Smooth muscle cell (in vitro differentiated cells): ENCODE measurements around the gene PLA2G12A. TPM values are rescaled to one million over a fixed set of nuclear protein-coding genes. Genes with fewer than 3 reads are reported as not detected.

Source experiments
- DNase-seq: peaks from one replicate; lab custom pipeline; 2025; ENCODE audit not compliant: unreplicated experiment; lab: John Stamatoyannopoulos, UW
- H2AFZ ChIP-seq: fragments of 200-600 bp; sonication (generic); 2 replicates; pipeline ENCODE4 v1.6.0; 2016; ENCODE audit warnings: antibody characterized with exemption, low read depth, mild to moderate bottlenecking
- H3F3A ChIP-seq: fragments of 200-600 bp; sonication (generic); 2 replicates; pipeline ENCODE4 v1.6.0; 2017; ENCODE audit warnings: antibody characterized with exemption, low read depth
- H3K27ac ChIP-seq: fragments of 200-600 bp; sonication (generic); 2 replicates; pipeline ENCODE4 v1.5.1; 2016; ENCODE audit warnings: low read depth, mild to moderate bottlenecking
- H3K27me3 ChIP-seq: fragments of 200-600 bp; sonication (generic); 2 replicates; pipeline ENCODE4 v1.6.1; 2016; ENCODE audit warnings: low read depth, mild to moderate bottlenecking
- H3K36me3 ChIP-seq: fragments of 200-600 bp; sonication (generic); 2 replicates; pipeline ENCODE4 v1.5.1; 2016; ENCODE audit warnings: low read depth
- H3K4me1 ChIP-seq: fragments of 200-600 bp; sonication (generic); 2 replicates; pipeline ENCODE4 v1.5.1; 2016; ENCODE audit warnings: low read depth
- H3K4me2 ChIP-seq: fragments of 200-600 bp; sonication (generic); 2 replicates; pipeline ENCODE4 v1.6.0; 2016; ENCODE audit warnings: mild to moderate bottlenecking
- H3K4me3 ChIP-seq: fragments of 200-600 bp; sonication (generic); 2 replicates; pipeline ENCODE4 v1.5.1; 2016; ENCODE audit warnings: mild to moderate bottlenecking
- H3K79me2 ChIP-seq: fragments of 200-600 bp; sonication (generic); 2 replicates; pipeline ENCODE4 v1.6.0; 2016; ENCODE audit warnings: low read depth, mild to moderate bottlenecking
- H3K9ac ChIP-seq: fragments of 200-600 bp; sonication (generic); 2 replicates; pipeline ENCODE4 v1.6.0; 2016; ENCODE audit warnings: low read depth
- H3K9me3 ChIP-seq: fragments of 200-600 bp; sonication (generic); replicated peaks from 2 replicates; pipeline ENCODE4 v1.5.1; 2016; ENCODE audit warnings: low read depth
- H4K20me1 ChIP-seq: fragments of 200-600 bp; sonication (generic); 2 replicates; pipeline ENCODE4 v1.6.0; 2016; ENCODE audit warnings: low read depth
- CTCF ChIP-seq: fragments of 200-600 bp; sonication (generic); IDR thresholded peaks from 2 replicates; pipeline ENCODE4 v1.5.1; 2017; ENCODE audit warnings: borderline replicate concordance, mild to moderate bottlenecking, antibody characterized with exemption; ENCODE audit not compliant: insufficient read depth, poor library complexity, severe bottlenecking
- WGBS: methylation state at CpG from one replicate; pipeline ENCODE4 v1.1.7; 2016; ENCODE audit warnings: low lambda C conversion rate; 5-methylcytosine and 5-hydroxymethylcytosine counted together
- polyA plus RNA-seq: library from polyadenylated mRNA; unstranded; fragments of >200 nt; fragmentation: Nextera tagmentation; extraction: Ambion mirVana; gene quantifications from 2 replicates; pipeline ENCODE4 v1.2.1, GENCODE V29; 2016
- small RNA-seq: library from RNA; depleted of rRNA; stranded (forward); fragments of <200 nt; gene quantifications from one replicate; pipeline ENCODE3, GENCODE V24; 2014
- total RNA-seq: library from RNA; depleted of rRNA; stranded (reverse); fragments of >200 nt; gene quantifications from 2 replicates; pipeline ENCODE4 v1.2.3, GENCODE V29; 2014

PLA2G12A gene
- total and polyA plus RNA-seq, 2 experiments from 2014 or later = 36.8 to 56.5 TPM

- Histone ChIP-seq H3K36me3 (no peaks in the 10 kb centered on the region), H3K27ac (no peak overlapping the region), H2AFZ (no peak overlapping the region), H3K79me2 (no peaks in the 10 kb centered on the region), H3K27me3 (no peaks in the 10 kb centered on the region), H3K9me3 (no peaks in the 10 kb centered on the region), H3K9ac (no peak overlapping the region), H3K4me1 (no peaks in the 10 kb centered on the region), H4K20me1 (no peaks in the 10 kb centered on the region), H3K4me3 (no peak overlapping the region), H3K4me2 (no peak overlapping the region), H3F3A (no peaks in the 10 kb centered on the region)
- no peak for DNase-seq
- WGBS = 93% methylated on average over 5 of the region's 5 CpGs
- TF ChIP-seq CTCF = no peak
Observed at GRCh38 chr4:109665783-109666485, 63.9 kb downstream of the PLA2G12A start.

GRCh38 chr4:109662771-109663170, 67.1 kb downstream of the PLA2G12A start:
- H3K4me3 ChIP-seq = no peak overlapping the region
- no peak overlapping the region for H3K27ac ChIP-seq
- H4K20me1 ChIP-seq = no peaks in the 10 kb centered on the region
- no peak for DNase-seq
- H3K4me1 ChIP-seq = no peaks in the 10 kb centered on the region
- no peak overlapping the region for H3K9ac ChIP-seq
- no peak overlapping the region for H3K4me2 ChIP-seq
- 70% methylated on average over 3 of the region's 3 CpGs for WGBS
- H3K79me2 ChIP-seq = no peaks in the 10 kb centered on the region
- H2AFZ ChIP-seq = no peak overlapping the region
- H3K36me3 ChIP-seq = no peaks in the 10 kb centered on the region
- no peak for TF ChIP-seq CTCF
- H3K27me3 ChIP-seq = no peaks in the 10 kb centered on the region
- H3K9me3 ChIP-seq = no peaks in the 10 kb centered on the region
- H3F3A ChIP-seq = no peaks in the 10 kb centered on the region

- Histone ChIP-seq H3K79me2 (no peaks in the 10 kb centered on the region), H3F3A (no peaks in the 10 kb centered on the region), H3K4me1 (no peaks in the 10 kb centered on the region), H3K27ac (no peak overlapping the region), H3K36me3 (no peaks in the 10 kb centered on the region), H3K27me3 (no peaks in the 10 kb centered on the region), H3K4me3 (no peak overlapping the region), H3K9me3 (no peaks in the 10 kb centered on the region), H3K4me2 (no peak overlapping the region), H3K9ac (no peak overlapping the region), H2AFZ (no peak overlapping the region), H4K20me1 (no peaks in the 10 kb centered on the region)
- 74% methylated on average over 2 of the region's 2 CpGs for WGBS
- no peak for TF ChIP-seq CTCF
- no peak for DNase-seq
Observed at GRCh38 chr4:109662116-109662515, 67.8 kb downstream of the PLA2G12A start.

Small RNAs within 50 kb of the gene (small RNA-seq; reads per million reads assigned to genes)
- 1.9 reads per million, percentile 42 among the genes with 10 or more reads in this experiment for gene HIGD1AP14

Other genes with a start within 250 kb of the PLA2G12A start
- 6.4 and 6.7 TPM in 2 replicates for gene MCUB, start 169.8 kb downstream of the PLA2G12A start, total RNA-seq
- 2.6 and 9.8 TPM in 2 replicates for gene MCUB, start 169.8 kb downstream of the PLA2G12A start, polyA plus RNA-seq
- 31.2 and 42.7 TPM in 2 replicates for gene CASP6, start 26.6 kb downstream of the PLA2G12A start, total RNA-seq
- gene CASP6, start 26.6 kb downstream of the PLA2G12A start, polyA plus RNA-seq = 34.8 and 39.5 TPM in 2 replicates
- 0.63 and 3.0 TPM in 2 replicates for gene CFI, start 71.9 kb upstream of the PLA2G12A start, total RNA-seq
- 1.1 and 1.4 TPM in 2 replicates for gene CFI, start 71.9 kb upstream of the PLA2G12A start, polyA plus RNA-seq
- gene GAR1, start 85.7 kb upstream of the PLA2G12A start, total RNA-seq = 11.1 and 12.3 TPM in 2 replicates
- gene GAR1, start 85.7 kb upstream of the PLA2G12A start, polyA plus RNA-seq = 30.3 and 41.4 TPM in 2 replicates
- not detected in 2 replicates for gene RRH, start 97.9 kb upstream of the PLA2G12A start, total RNA-seq
- not detected in 2 replicates for gene RRH, start 97.9 kb upstream of the PLA2G12A start, polyA plus RNA-seq
- gene LRIT3, start 118.0 kb upstream of the PLA2G12A start, total RNA-seq = 0.04 and 0.40 TPM in 2 replicates
- 0.26 TPM in 1 of 2 replicates, not detected in the other for gene LRIT3, start 118.0 kb upstream of the PLA2G12A start, polyA plus RNA-seq
- gene EGF, start 182.8 kb upstream of the PLA2G12A start, total RNA-seq = 9.5 and 15.2 TPM in 2 replicates
- gene EGF, start 182.8 kb upstream of the PLA2G12A start, polyA plus RNA-seq = 0.72 and 2.0 TPM in 2 replicates